H1 (cell line): Measurements from ENCODE around the gene RNF31. TPM values are rescaled to one million over a fixed set of nuclear protein-coding genes. Genes with fewer than 3 reads are reported as not detected.

Experiments used
- CTCF ChIA-PET: fragments of 300-600 bp; sonication (Branson Sonifier 250); formaldehyde crosslinking; loops from one replicate; lab custom pipeline; 2021; ENCODE audit not compliant: partially characterized antibody; lab: Charles Lee
- POLR2A ChIA-PET: fragments of 300-600 bp; sonication (Branson Sonifier 250); formaldehyde crosslinking; loops from one replicate; lab custom pipeline; 2021; ENCODE audit warnings: inconsistent platforms; ENCODE audit not compliant: partially characterized antibody; lab: Charles Lee
- DNase-seq, 2 experiments: peaks; one replicate each; pipeline versions ENCODE4 v3.0.0 to v3.0.0-alpha.2; 2010 to 2022; ENCODE audit warnings: low spot score in 2 of 2, low read depth in 1 of 2, mixed read lengths in 1 of 2
- FAIRE-seq: peaks from 2 replicates; lab custom pipeline; 2011; peaks lifted over from hg19 to GRCh38; lab: Jason Lieb, UNC
- H2AFZ ChIP-seq: 2 replicates; pipeline ENCODE4 v1.8.1; 2012; ENCODE audit warnings: low read length, inconsistent platforms
- H2AK5ac ChIP-seq: 2 replicates; pipeline ENCODE4 v1.6.1; 2013; ENCODE audit warnings: low read depth, low read length
- H2BK120ac ChIP-seq: replicated peaks from 2 replicates; pipeline ENCODE3; 2013; ENCODE audit warnings: low read depth, low read length, inconsistent platforms
- H2BK12ac ChIP-seq: 2 replicates; pipeline ENCODE4 v1.6.1; 2013; ENCODE audit warnings: low read depth, low read length
- H2BK15ac ChIP-seq: 2 replicates; pipeline ENCODE4 v1.6.1; 2013; ENCODE audit warnings: low read length
- H2BK20ac ChIP-seq: 2 replicates; pipeline ENCODE4 v1.6.1; 2013; ENCODE audit warnings: low read length
- H2BK5ac ChIP-seq: 2 replicates; pipeline ENCODE4 v1.6.1; 2013; ENCODE audit warnings: low read depth, low read length
- H3K14ac ChIP-seq: 2 replicates; pipeline ENCODE4 v1.6.1; 2013; ENCODE audit warnings: inconsistent platforms; ENCODE audit not compliant: insufficient read length
- H3K18ac ChIP-seq: 2 replicates; pipeline ENCODE4 v1.6.1; 2013; ENCODE audit warnings: low read length; ENCODE audit errors: extremely low read depth
- H3K23ac ChIP-seq: 2 replicates; pipeline ENCODE4 v1.6.1; 2013; ENCODE audit warnings: inconsistent platforms; ENCODE audit not compliant: insufficient read length
- H3K23me2 ChIP-seq: 2 replicates; pipeline ENCODE4 v1.6.1; 2013; ENCODE audit warnings: low read depth, low read length
- H3K27ac ChIP-seq: 2 replicates; pipeline ENCODE4 v1.6.1; 2011; ENCODE audit warnings: low read depth, low read length, inconsistent platforms
- H3K27me3 ChIP-seq, 4 experiments: replicated peaks in 1 of 4; 1 replicate in 1 of 4; 2 replicates in 3 of 4; pipeline versions ENCODE4 v1.6.1 to v1.8.1; 2011 to 2013; ENCODE audit warnings: low read length in 3 of 4, mild to moderate bottlenecking in 3 of 4, inconsistent platforms in 2 of 4, mixed read lengths in 2 of 4, moderate library complexity in 1 of 4; ENCODE audit not compliant: control insufficient read depth in 3 of 4, insufficient read depth in 3 of 4; ENCODE audit errors: extremely low read depth in 1 of 4
- H3K36me3 ChIP-seq, 4 experiments: 2 replicates each; pipeline versions ENCODE4 v1.6.1 to v1.8.1; 2011 to 2013; ENCODE audit warnings: mild to moderate bottlenecking in 4 of 4, low read length in 3 of 4, moderate library complexity in 2 of 4, control low read depth in 1 of 4, inconsistent platforms in 1 of 4; ENCODE audit not compliant: insufficient read depth in 4 of 4, control insufficient read depth in 2 of 4
- H3K4ac ChIP-seq: replicated peaks from 2 replicates; pipeline ENCODE3; 2013; ENCODE audit warnings: low read length, low read depth, mixed read lengths, inconsistent platforms; ENCODE audit not compliant: insufficient read length
- H3K4me1 ChIP-seq, 4 experiments: replicated peaks in 1 of 4; 1 replicate in 1 of 4; 2 replicates in 3 of 4; pipeline versions ENCODE4 v1.6.1 to v1.8.1; 2011 to 2013; ENCODE audit warnings: low read length in 3 of 4, inconsistent platforms in 2 of 4, mixed read lengths in 1 of 4; ENCODE audit not compliant: insufficient read depth in 4 of 4, control insufficient read depth in 3 of 4
- H3K4me2 ChIP-seq, 2 experiments: 2 replicates each; pipeline versions ENCODE4 v1.6.1 to v1.8.1; 2011 to 2013; ENCODE audit warnings: low read depth in 2 of 2, low read length in 2 of 2, control low read depth in 1 of 2, inconsistent platforms in 1 of 2, mild to moderate bottlenecking in 1 of 2; ENCODE audit not compliant: insufficient read depth in 1 of 2
- H3K4me3 ChIP-seq, 4 experiments: fragments of 200-600, 300-600 bp in 1 of 4; sonication (generic), shearing (Covaris generic), sonication (Bioruptor Twin) in 1 of 4; 2 replicates each; pipeline versions ENCODE4 v1.5.1 to v1.8.1; 2011 to 2016; ENCODE audit warnings: low read length in 4 of 4, low read depth in 3 of 4, control low read depth in 2 of 4, inconsistent platforms in 2 of 4, mild to moderate bottlenecking in 2 of 4, mixed read lengths in 1 of 4, moderate library complexity in 1 of 4; ENCODE audit not compliant: insufficient read depth in 2 of 4; ENCODE audit errors: extremely low read depth in 1 of 4
- H3K56ac ChIP-seq: replicated peaks from 2 replicates; pipeline ENCODE3; 2013; ENCODE audit warnings: low read depth, mild to moderate bottlenecking, mixed read lengths, low read length, inconsistent platforms; ENCODE audit not compliant: insufficient read length
- H3K79me1 ChIP-seq: 2 replicates; pipeline ENCODE4 v1.6.1; 2013; ENCODE audit warnings: low read depth, low read length, control low read depth
- H3K79me2 ChIP-seq, 2 experiments: 2 replicates each; pipeline versions ENCODE4 v1.6.1 to v1.8.1; 2012 to 2013; ENCODE audit warnings: low read length in 2 of 2, mild to moderate bottlenecking in 2 of 2, inconsistent platforms in 1 of 2; ENCODE audit not compliant: insufficient read depth in 2 of 2, control insufficient read depth in 1 of 2
- H3K9ac ChIP-seq, 4 experiments: replicated peaks in 1 of 4; 1 replicate in 1 of 4; 2 replicates in 3 of 4; pipeline versions ENCODE4 v1.6.1 to v1.8.1; 2011 to 2013; ENCODE audit warnings: low read depth in 3 of 4, low read length in 3 of 4, control low read depth in 2 of 4, mild to moderate bottlenecking in 2 of 4, moderate library complexity in 2 of 4, inconsistent platforms in 1 of 4; ENCODE audit errors: extremely low read depth in 1 of 4
- H3K9me3 ChIP-seq, 2 experiments: 2 replicates each; pipeline versions ENCODE4 v1.6.1 to v1.8.1; 2012 to 2013; ENCODE audit warnings: mild to moderate bottlenecking in 2 of 2, moderate library complexity in 2 of 2, control low read depth in 1 of 2, inconsistent platforms in 1 of 2, low read depth in 1 of 2, low read length in 1 of 2, mixed read lengths in 1 of 2; ENCODE audit not compliant: insufficient read depth in 2 of 2
- H4K20me1 ChIP-seq, 2 experiments: replicated peaks in 1 of 2; 2 replicates each; pipeline versions ENCODE3 to v1.8.1; 2011 to 2013; ENCODE audit warnings: inconsistent platforms in 2 of 2, low read length in 2 of 2, mild to moderate bottlenecking in 1 of 2; ENCODE audit not compliant: insufficient read depth in 2 of 2, control insufficient read depth in 1 of 2
- H4K5ac ChIP-seq: 2 replicates; pipeline ENCODE4 v1.6.1; 2013; ENCODE audit warnings: low read length, low read depth, mixed read lengths, inconsistent platforms; ENCODE audit not compliant: insufficient read length
- H4K8ac ChIP-seq: 2 replicates; pipeline ENCODE4 v1.8.0; 2013; ENCODE audit warnings: mild to moderate bottlenecking, moderate library complexity, low read length, inconsistent platforms; ENCODE audit not compliant: insufficient read depth; ENCODE audit errors: extremely low read depth
- H4K91ac ChIP-seq: replicated peaks from 2 replicates; pipeline ENCODE3; 2013; ENCODE audit warnings: low read length, mixed read lengths, inconsistent platforms; ENCODE audit not compliant: insufficient read length
- TAF1 ChIP-seq: IDR thresholded peaks from 2 replicates; pipeline ENCODE4 v1.6.1; 2011; ENCODE audit warnings: mild to moderate bottlenecking, low read depth, low read length
- WGBS, 2 experiments: shearing (Covaris generic) in 1 of 2; methylation state at CpG; one replicate each; pipeline versions ENCODE4 v1.1.6 to v1.1.7; 2013 to 2015; ENCODE audit warnings: low lambda C conversion rate in 2 of 2, mixed read lengths in 2 of 2, inconsistent platforms in 1 of 2, low coverage in 1 of 2, missing lambda C conversion rate in 1 of 2; ENCODE audit not compliant: insufficient replicate concordance in 2 of 2, insufficient coverage in 1 of 2, insufficient read length in 1 of 2; ENCODE audit errors: extremely low coverage in 1 of 2, missing lambda C conversion rate in 1 of 2; 5-methylcytosine and 5-hydroxymethylcytosine counted together
- polyA plus RNA-seq, 7 experiments: library from polyadenylated mRNA; depleted of rRNA in 3 of 7; stranded (reverse) in 5 of 7; unstranded in 2 of 7; fragments of >200 nt in 5 of 7; fragments of 200-250 nt in 2 of 7; gene quantifications; 1 replicate in 5 of 7; 2 replicates in 1 of 7; 4 replicates in 1 of 7; pipeline versions ENCODE4 v1.2.1 to v1.2.3, GENCODE V29; 2011 to 2013; ENCODE audit warnings: missing spikeins in 2 of 7, mixed read lengths in 2 of 7
- total RNA-seq: library from RNA; stranded (reverse); fragmentation: NEBNext Ultra II Directional; extraction: Animal tissue kit (Norgen Biotek cat#: 25700); gene quantifications from 2 replicates; pipeline ENCODE4 v1.2.1, GENCODE V29; 2021

RNF31 gene
- total and polyA plus RNA-seq, 2 of the 8 experiments (the other 6 are each of a cell fraction or from before 2014, with no cell fraction given), result 17.5 to 72.0 TPM

GRCh38 chr14:24183014-24183481, 35.8 kb downstream of the RNF31 start:
- Histone ChIP-seq H2BK5ac (no peak overlapping the region), H3K23ac (no peak overlapping the region), H3K27me3 (no peaks in the 10 kb centered on the region), H2BK12ac (no peak overlapping the region), H3K14ac (no peak overlapping the region), H2AK5ac (no peak overlapping the region), H3K56ac (no peak overlapping the region), H3K27ac (no peak overlapping the region), H3K4ac (no peak overlapping the region), H2BK20ac (no peak overlapping the region), H3K23me2 (peaks cover 3% of the 10 kb centered on the region; the same call in 1 of the 2 replicates), H4K20me1 (peaks cover 2 to 28% of the 10 kb centered on the region in 2 experiments), H2BK15ac (no peak overlapping the region), H3K9me3 (no peaks in the 10 kb centered on the region), H4K5ac (no peak overlapping the region), H3K4me2 (no peak overlapping the region), H4K8ac (no peak overlapping the region; the same call in 1 of the 2 replicates), H3K36me3 (peaks cover 26 to 83% (median 69%) of the 10 kb centered on the region in 4 experiments), H3K18ac (no peak overlapping the region), H3K79me2 (peaks cover 0 to 13% of the 10 kb centered on the region in 2 experiments; a peak in 2 of 4 replicates)
- TF ChIP-seq TAF1, result no peak
- TF ChIP-seq, all 59 proteins: peak for 0
- Histone ChIP-seq H2AFZ (no peak overlapping the region), H2BK120ac (no peak overlapping the region), H3K4me1 (peaks cover 0 to 6% (median 4%) of the 10 kb centered on the region in 4 experiments; a peak in 6 of 7 replicates), H3K4me3 (no peak overlapping the region), H3K79me1 (peaks cover 14% of the 10 kb centered on the region), H3K9ac (no peak overlapping the region), H4K91ac (no peak overlapping the region)
- no peak for DNase-seq
- 94% methylated on average over 13 of the region's 15 CpGs; no CpG with 5 or more reads in 1 of the 2 experiments for WGBS, 2 experiments
- ChIA-PET CTCF (interaction anchor here (1.0 to 1.3 kb wide), 2 partner anchors 11 to 22 kb away, joined by 4 to 5 read pairs; partner anchors contain the start of genes IRF9 and REC8), POLR2A (interaction anchor here (0.8 to 9.3 kb wide), 8 partner anchors 8 to 58 kb away, joined by 3 to 158 read pairs (median 6); partner anchors contain the start of genes EMC9, IRF9, REC8 and RNF31)
- no peak for FAIRE-seq
